Kidney epithelial cell (primary cell): ENCODE measurements around the gene FABP3. TPM values are rescaled to one million over a fixed set of nuclear protein-coding genes. Genes with fewer than 3 reads are reported as not detected.
A peak's percentile ranks its signal among the peaks of the same experiment; 100 is the strongest.

ENCODE experiments used
- DNase-seq: peaks from one replicate; pipeline ENCODE4 v3.0.0-alpha.2; 2010; ENCODE audit warnings: low read depth
- H3K27me3 ChIP-seq: 2 replicates; pipeline ENCODE4 v1.6.0; 2011; ENCODE audit warnings: low read length; ENCODE audit not compliant: control insufficient read depth, insufficient read depth
- H3K36me3 ChIP-seq: 2 replicates; pipeline ENCODE4 v1.5.1; 2011; ENCODE audit warnings: low read length; ENCODE audit not compliant: control insufficient read depth, insufficient read depth
- H3K4me3 ChIP-seq: 2 replicates; pipeline ENCODE4 v1.5.1; 2011; ENCODE audit warnings: low read depth, mild to moderate bottlenecking, control low read depth, low read length
- CTCF ChIP-seq: IDR thresholded peaks from 2 replicates; pipeline ENCODE4 v1.5.1; 2011; ENCODE audit warnings: mild to moderate bottlenecking, moderate library complexity, low read length, control low read depth, inconsistent platforms; ENCODE audit not compliant: insufficient read depth, poor library complexity, severe bottlenecking
- total RNA-seq: library from RNA; depleted of rRNA; stranded (reverse); fragments of >200 nt; gene quantifications from 2 replicates; pipeline ENCODE4 v1.2.3, GENCODE V29; 2015

The FABP3 gene
- total RNA-seq, 1 donor from 2014 or later = 2.1 TPM

DNA sequence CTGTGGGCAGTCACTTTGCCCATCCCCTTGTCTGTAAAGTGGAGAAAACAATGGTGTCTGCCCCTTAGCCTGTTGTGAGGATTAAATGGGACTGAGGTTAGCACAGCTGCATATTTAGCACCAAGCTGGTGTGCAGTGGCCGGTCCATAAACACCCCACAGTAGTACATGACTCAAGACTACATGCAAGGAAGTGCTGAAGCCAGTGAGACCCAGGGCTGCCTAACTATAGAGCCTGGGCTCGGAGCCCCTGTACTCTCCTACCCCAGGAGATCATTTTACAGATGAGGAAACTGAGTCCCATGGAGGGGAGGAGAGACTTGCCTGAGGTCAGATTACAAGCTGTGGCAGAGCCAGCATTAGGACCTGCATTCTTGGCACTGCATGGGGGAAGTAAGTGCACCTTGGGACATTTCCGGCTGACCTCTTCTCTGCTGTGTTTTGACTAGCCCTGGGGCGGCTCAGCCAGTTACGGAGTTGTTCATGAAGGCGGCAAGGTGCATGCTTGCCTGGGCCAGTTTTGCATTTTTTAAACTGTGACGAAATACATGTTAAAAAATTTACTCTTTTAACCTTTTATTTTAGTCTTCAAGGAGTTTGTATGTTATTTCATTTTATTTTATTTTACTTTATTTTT is 43.3 kb upstream of the FABP3 start:
- H3K4me3 ChIP-seq = no peak overlapping the region
- H3K27me3 ChIP-seq = no peaks in the 10 kb centered on the region
- no peak for TF ChIP-seq CTCF
- DNase-seq = no peak
- no peaks in the 10 kb centered on the region for H3K36me3 ChIP-seq

DNA sequence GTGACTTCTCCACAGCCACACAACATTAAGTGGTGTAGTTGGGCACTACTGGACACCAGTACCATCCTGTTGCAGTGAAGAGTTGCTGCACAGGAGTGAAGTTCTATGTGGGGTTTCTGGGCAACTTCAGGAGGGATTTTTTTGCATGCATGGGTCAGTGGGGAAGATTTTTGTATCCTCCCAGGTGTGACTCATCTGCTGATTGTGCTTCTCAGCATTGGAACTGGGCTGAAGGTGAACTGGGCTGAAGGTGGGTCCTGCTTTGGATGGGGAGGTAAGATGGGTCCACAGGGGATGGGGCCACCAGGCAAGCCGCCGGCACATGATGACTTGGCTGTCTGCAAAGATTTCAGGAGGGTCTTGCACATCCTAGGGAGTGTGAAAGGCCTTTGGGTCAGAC is 42.8 kb upstream of the FABP3 start:
- TF ChIP-seq CTCF = no peak
- Histone ChIP-seq H3K27me3 (no peaks in the 10 kb centered on the region), H3K4me3 (no peak overlapping the region), H3K36me3 (no peaks in the 10 kb centered on the region)
- no peak for DNase-seq

DNA sequence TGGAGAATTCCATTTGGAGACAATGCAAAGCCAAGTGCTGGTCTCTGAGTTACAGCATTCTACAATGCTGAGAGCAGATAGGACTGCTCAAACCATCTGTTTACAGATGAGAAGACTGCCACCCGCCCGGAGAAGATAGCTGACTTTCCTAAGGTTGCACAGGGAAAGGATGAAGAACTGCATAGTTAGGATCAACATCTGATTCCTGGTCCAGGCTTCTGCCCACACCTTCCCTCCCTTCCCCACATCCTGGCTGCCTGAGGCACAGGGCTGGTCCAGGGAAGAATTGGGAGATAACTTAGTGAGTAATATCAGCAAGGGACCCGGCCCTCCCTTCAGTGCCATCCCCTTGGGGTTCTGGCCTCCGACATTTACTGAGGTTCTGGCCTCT is 42.1 kb upstream of the FABP3 start:
- TF ChIP-seq CTCF = no peak
- Histone ChIP-seq H3K36me3 (no peaks in the 10 kb centered on the region), H3K4me3 (no peak overlapping the region), H3K27me3 (no peaks in the 10 kb centered on the region)
- DNase-seq = no peak

DNA sequence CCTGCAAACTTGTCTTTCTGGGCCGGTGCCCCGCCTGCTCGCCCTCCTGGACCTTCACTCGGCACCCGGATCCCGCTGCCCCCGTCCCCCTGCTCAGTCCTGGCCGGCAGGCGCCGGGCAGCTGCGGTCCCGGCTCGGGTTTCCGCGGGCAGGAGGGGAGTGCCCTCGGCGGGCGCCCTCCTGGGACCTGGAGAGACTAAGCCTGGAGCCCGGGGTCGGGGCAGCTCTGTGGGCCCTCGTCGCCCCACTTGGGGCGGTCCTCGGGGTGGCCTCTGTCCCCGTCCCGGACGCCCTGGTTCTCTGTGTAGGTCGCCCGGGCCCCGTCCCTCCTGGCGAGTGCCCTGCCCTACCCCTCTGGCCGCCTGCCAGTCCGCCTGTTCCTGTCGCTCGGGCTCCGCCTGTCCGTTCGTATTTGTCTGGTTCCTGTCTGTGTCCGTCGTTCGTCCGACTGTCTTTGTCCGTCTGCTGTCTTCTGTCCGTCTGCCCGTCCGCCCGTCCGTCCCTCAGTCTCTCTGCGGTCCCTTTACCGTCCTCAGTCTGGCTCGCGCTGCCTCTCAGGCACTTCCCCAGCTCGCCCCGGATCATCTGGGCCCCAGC is 40.6 kb upstream of the FABP3 start:
- H3K27me3 ChIP-seq = no peaks in the 10 kb centered on the region
- no peaks in the 10 kb centered on the region for H3K36me3 ChIP-seq
- DNase-seq = no peak
- H3K4me3 ChIP-seq = peak overlapping the region; percentile 80
- TF ChIP-seq CTCF = no peak

GRCh38 chr1:31412732-31413404 is 40.0 kb upstream of the FABP3 start, which contains the start of gene SERINC2:
TSS of gene SERINC2 (plus strand) at chr1:31413213. CDS start at chr1:31413266, 53 bp downstream.
- no peak for TF ChIP-seq CTCF
- no peaks in the 10 kb centered on the region for H3K27me3 ChIP-seq
- H3K36me3 ChIP-seq = no peaks in the 10 kb centered on the region
- peak within 1 kb of the TSS; percentile 80 for H3K4me3 ChIP-seq
- no peak for DNase-seq
